Astrocyte (in vitro differentiated cells and primary cell): ENCODE data around the gene MYNN. TPM values are rescaled to one million over a fixed set of nuclear protein-coding genes. Genes with fewer than 3 reads are reported as not detected.
A peak's percentile ranks its signal among the peaks of the same experiment; 100 is the strongest.

Source experiments
- DNase-seq: peaks from one replicate; pipeline ENCODE4 v3.0.0-alpha.2; 2010; ENCODE audit warnings: low read depth
- FAIRE-seq: peaks from 2 replicates; lab custom pipeline; 2011; peaks lifted over from hg19 to GRCh38; lab: Jason Lieb, UNC
- H2AFZ ChIP-seq: 2 replicates; pipeline ENCODE4 v1.6.0; 2012; ENCODE audit warnings: low read depth, low read length, inconsistent platforms
- H3K27ac ChIP-seq: 2 replicates; pipeline ENCODE4 v1.5.1; 2011; ENCODE audit warnings: low read depth, low read length, inconsistent platforms
- H3K27me3 ChIP-seq: 2 replicates; pipeline ENCODE4 v1.6.0; 2011; ENCODE audit warnings: low read length, inconsistent platforms; ENCODE audit not compliant: insufficient read depth
- H3K36me3 ChIP-seq: 2 replicates; pipeline ENCODE4 v1.5.1; 2011; ENCODE audit warnings: low read length, inconsistent platforms; ENCODE audit not compliant: insufficient read depth
- H3K4me1 ChIP-seq: 2 replicates; pipeline ENCODE4 v1.5.1; 2011; ENCODE audit warnings: low read length, inconsistent platforms; ENCODE audit not compliant: insufficient read depth
- H3K4me2 ChIP-seq: 2 replicates; pipeline ENCODE4 v1.6.0; 2012; ENCODE audit warnings: low read length, inconsistent platforms
- H3K4me3 ChIP-seq: 2 replicates; pipeline ENCODE4 v1.5.1; 2011; ENCODE audit warnings: low read depth, mild to moderate bottlenecking, low read length, inconsistent platforms; ENCODE audit not compliant: insufficient read depth
- H3K79me2 ChIP-seq: 2 replicates; pipeline ENCODE4 v1.6.0; 2012; ENCODE audit warnings: mild to moderate bottlenecking, low read length, inconsistent platforms; ENCODE audit not compliant: insufficient read depth
- H3K9ac ChIP-seq: 2 replicates; pipeline ENCODE4 v1.6.0; 2012; ENCODE audit warnings: mild to moderate bottlenecking, low read length, inconsistent platforms
- H3K9me3 ChIP-seq: 2 replicates; pipeline ENCODE4 v1.5.1; 2012; ENCODE audit warnings: low read depth, mild to moderate bottlenecking, low read length, inconsistent platforms; ENCODE audit not compliant: insufficient read depth
- H4K20me1 ChIP-seq: 2 replicates; pipeline ENCODE4 v1.6.0; 2012; ENCODE audit warnings: low read length, inconsistent platforms; ENCODE audit not compliant: insufficient read depth
- H3K27ac Mint-ChIP-seq: one replicate; pipeline ENCODE4 v1.8.0; 2021; ENCODE audit warnings: mild to moderate bottlenecking, mixed read lengths; ENCODE audit not compliant: unreplicated experiment
- H3K27me3 Mint-ChIP-seq: one replicate; pipeline ENCODE4 v1.8.0; 2021; ENCODE audit warnings: low read depth, mixed read lengths; ENCODE audit not compliant: unreplicated experiment
- H3K36me3 Mint-ChIP-seq: one replicate; pipeline ENCODE4 v1.8.0; 2021; ENCODE audit warnings: low read depth, mixed read lengths; ENCODE audit not compliant: unreplicated experiment
- H3K4me1 Mint-ChIP-seq: one replicate; pipeline ENCODE4 v1.8.0; 2021; ENCODE audit warnings: low read depth, mixed read lengths; ENCODE audit not compliant: unreplicated experiment
- H3K4me3 Mint-ChIP-seq: one replicate; pipeline ENCODE4 v1.8.0; 2021; ENCODE audit warnings: mild to moderate bottlenecking, moderate library complexity, mixed read lengths; ENCODE audit not compliant: unreplicated experiment
- H3K9me3 Mint-ChIP-seq: one replicate; pipeline ENCODE4 v1.8.0; 2021; ENCODE audit warnings: mild to moderate bottlenecking, mixed read lengths; ENCODE audit not compliant: unreplicated experiment
- CTCF ChIP-seq: IDR thresholded peaks from 2 replicates; pipeline ENCODE4 v1.5.1; 2011; ENCODE audit warnings: low read depth, mild to moderate bottlenecking, inconsistent platforms, low read length, moderate library complexity; ENCODE audit not compliant: insufficient read depth
- EZH2 ChIP-seq: IDR thresholded peaks from 2 replicates; pipeline ENCODE4 v1.6.1; 2012; ENCODE audit warnings: mild to moderate bottlenecking, low read length, inconsistent platforms; ENCODE audit not compliant: insufficient read depth
- total RNA-seq: library from RNA; stranded (reverse); gene quantifications from 2 replicates; pipeline ENCODE4 v1.2.1, GENCODE V29; 2021

The MYNN gene
- total RNA-seq, 1 donor from 2014 or later = 12.9 TPM

DNA sequence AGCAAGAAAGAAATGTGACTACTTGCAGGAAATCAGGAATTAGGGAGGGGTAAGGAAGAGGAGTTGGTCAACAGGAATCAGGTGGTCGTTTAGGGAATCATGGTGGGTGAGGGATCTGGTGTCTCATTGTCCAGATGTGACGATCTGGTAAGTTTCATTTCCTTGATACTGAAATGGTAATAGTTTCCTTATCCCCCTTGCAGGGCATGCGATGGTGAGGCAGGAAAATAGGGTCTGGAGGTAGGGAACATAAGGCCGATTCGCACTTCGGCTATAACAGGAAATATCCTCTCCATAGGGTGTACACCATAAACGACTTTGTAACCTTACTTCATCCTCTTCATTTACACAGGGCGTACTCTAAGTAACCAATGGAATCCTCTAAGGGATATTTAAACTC, 40.1 kb downstream of the MYNN start:
- Histone ChIP-seq H3K27ac (peak overlapping the region; percentile 29), H3K79me2 (no peaks in the 10 kb centered on the region), H3K4me3 (peak overlapping the region; percentile 63), H3K4me1 (peaks cover 22% of the 10 kb centered on the region), H2AFZ (peak overlapping the region; percentile 99), H3K36me3 (no peaks in the 10 kb centered on the region), H3K9me3 (no peaks in the 10 kb centered on the region), H3K4me2 (peak overlapping the region; percentile 87), H4K20me1 (no peaks in the 10 kb centered on the region), H3K27me3 (no peaks in the 10 kb centered on the region), H3K9ac (peak overlapping the region; percentile 82)
- peak overlapping the region; percentile 73 for H3K27ac Mint-ChIP-seq
- H3K4me1 Mint-ChIP-seq = peaks cover 7% of the 10 kb centered on the region
- DNase-seq (no peak), FAIRE-seq (no peak)
- TF ChIP-seq CTCF = no peak
- TF ChIP-seq EZH2 = no peak
- peaks cover 1% of the 10 kb centered on the region for H3K36me3 Mint-ChIP-seq
- peaks cover 4% of the 10 kb centered on the region for H3K27me3 Mint-ChIP-seq
- peaks cover 20% of the 10 kb centered on the region for H3K9me3 Mint-ChIP-seq
- H3K4me3 Mint-ChIP-seq = peak overlapping the region; percentile 59

DNA sequence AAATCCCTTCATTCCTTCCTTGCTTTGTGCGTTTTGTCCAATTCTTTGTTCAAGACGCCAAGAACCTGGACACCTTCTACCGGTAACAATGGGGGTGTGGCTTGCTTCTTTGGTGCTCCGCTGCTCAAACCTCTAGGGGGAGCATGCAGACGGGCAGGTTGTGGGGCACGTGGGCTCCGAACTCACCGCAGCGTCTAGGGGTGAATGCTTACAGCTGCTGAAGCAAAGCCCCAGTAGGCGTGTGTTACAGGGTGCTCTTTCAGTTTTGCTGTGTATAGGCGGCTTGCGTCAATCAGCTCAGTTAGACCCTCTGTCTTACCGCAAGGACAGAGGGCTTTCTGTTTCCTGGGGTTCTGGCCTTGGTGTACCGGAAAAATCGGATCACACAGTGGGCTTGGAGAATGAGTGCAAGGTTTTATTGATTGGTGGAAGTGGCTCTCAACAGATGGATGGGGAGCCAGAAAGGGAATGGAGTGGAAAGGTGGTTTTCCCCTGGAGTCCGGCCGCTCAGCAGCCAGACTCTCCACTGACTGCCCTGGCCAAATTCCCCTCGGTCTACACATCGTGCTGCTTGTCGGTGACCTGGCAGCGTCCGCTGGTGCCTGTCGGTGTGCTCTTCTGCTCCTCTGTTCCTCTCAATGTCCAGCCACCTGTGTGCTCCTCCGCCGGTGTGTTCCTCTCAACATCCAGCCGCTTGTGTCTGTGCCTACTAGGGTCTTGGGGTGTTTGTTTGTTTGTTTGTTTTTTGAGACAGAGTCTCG, 40.7 kb downstream of the MYNN start:
- DNase-seq (no peak), FAIRE-seq (no peak)
- H3K9ac ChIP-seq = no peak overlapping the region
- no peaks in the 10 kb centered on the region for H3K36me3 ChIP-seq
- peaks cover 26% of the 10 kb centered on the region for H3K4me1 ChIP-seq
- peak overlapping the region; percentile 99 for H2AFZ ChIP-seq
- H4K20me1 ChIP-seq = no peaks in the 10 kb centered on the region
- peaks cover 20% of the 10 kb centered on the region for H3K9me3 Mint-ChIP-seq
- no peaks in the 10 kb centered on the region for H3K79me2 ChIP-seq
- no peaks in the 10 kb centered on the region for H3K36me3 Mint-ChIP-seq
- H3K27me3 ChIP-seq = no peaks in the 10 kb centered on the region
- no peaks in the 10 kb centered on the region for H3K9me3 ChIP-seq
- H3K4me2 ChIP-seq = peak overlapping the region; percentile 87
- H3K4me3 Mint-ChIP-seq = no peak overlapping the region
- H3K27me3 Mint-ChIP-seq = peaks cover 4% of the 10 kb centered on the region
- H3K27ac ChIP-seq = no peak overlapping the region
- H3K27ac Mint-ChIP-seq = no peak overlapping the region
- H3K4me1 Mint-ChIP-seq = peaks cover 13% of the 10 kb centered on the region
- peak overlapping the region; percentile 6 for H3K4me3 ChIP-seq
- peak; percentile 2 for TF ChIP-seq CTCF
- no peak for TF ChIP-seq EZH2

DNA sequence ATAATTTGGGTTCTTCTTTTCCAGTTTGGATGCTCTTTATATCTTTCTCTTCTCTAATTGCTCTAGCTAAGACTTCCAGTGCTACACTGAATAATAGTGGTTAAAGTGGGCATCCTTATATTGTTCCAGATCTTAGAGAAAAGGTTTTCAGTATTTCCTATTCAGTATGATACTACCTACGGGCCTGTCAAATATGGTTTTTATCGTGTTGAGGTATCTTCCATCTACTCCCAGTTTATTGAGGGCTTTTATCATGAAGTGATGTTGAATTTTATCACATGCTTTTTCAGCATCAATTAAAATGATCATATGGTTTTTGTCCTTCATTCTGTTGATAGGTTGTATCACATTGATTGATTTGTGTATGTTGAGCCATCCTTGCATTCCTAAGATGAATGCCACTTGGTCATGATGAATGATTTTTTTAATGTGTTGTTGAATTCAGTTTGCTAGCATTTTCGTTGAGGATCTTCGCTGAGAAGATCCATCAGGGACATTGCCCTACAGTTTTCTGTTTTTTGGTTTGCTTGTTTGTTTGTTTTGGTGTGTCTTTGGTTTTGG, 42.5 kb downstream of the MYNN start:
- no peak overlapping the region for H2AFZ ChIP-seq
- H4K20me1 ChIP-seq = no peaks in the 10 kb centered on the region
- peaks cover 26% of the 10 kb centered on the region for H3K4me1 ChIP-seq
- DNase-seq (no peak), FAIRE-seq (no peak)
- Mint-ChIP-seq H3K27ac (no peak overlapping the region), H3K36me3 (no peaks in the 10 kb centered on the region), H3K4me3 (no peak overlapping the region), H3K27me3 (peaks cover 4% of the 10 kb centered on the region), H3K9me3 (peaks cover 20% of the 10 kb centered on the region), H3K4me1 (peaks cover 13% of the 10 kb centered on the region)
- TF ChIP-seq EZH2 (no peak), CTCF (no peak)
- no peaks in the 10 kb centered on the region for H3K79me2 ChIP-seq
- no peaks in the 10 kb centered on the region for H3K36me3 ChIP-seq
- H3K27me3 ChIP-seq = no peaks in the 10 kb centered on the region
- no peak overlapping the region for H3K27ac ChIP-seq
- no peaks in the 10 kb centered on the region for H3K9me3 ChIP-seq
- H3K9ac ChIP-seq = no peak overlapping the region
- H3K4me2 ChIP-seq = no peak overlapping the region
- no peak overlapping the region for H3K4me3 ChIP-seq
